ENCODE results near the gene TYW5.
"Not testable (repeated sequence)": the region's sequence is repeated elsewhere in the genome, so short reads cannot be mapped to it uniquely, and the experiment has no call there.

TYW5 gene

GRCh38 chr2:199912553-199913114, 42.7 kb downstream of the TYW5 start:
- not testable (repeated sequence) for DNase-seq

- peak in 1 of 2 donors; percentile 3 for DNase-seq
These were observed 43.5 kb downstream of the TYW5 start for GRCh38 chr2:199911877-199912161.

GRCh38 chr2:199911052-199911876, 44.0 kb downstream of the TYW5 start, which contains the start of gene C2orf69:
C2orf69 (plus strand) TSS chr2:199911293; CDS start chr2:199911439, 146 bp downstream.
- peak; percentile 92 to 93 for DNase-seq

- no peak for DNase-seq
These were observed 44.8 kb downstream of the TYW5 start for GRCh38 chr2:199910338-199911051.

- DNase-seq, result no peak
These were observed 48.1 kb downstream of the TYW5 start for GRCh38 chr2:199907008-199907714.

- DNase-seq, result no peak
These were observed 52.2 kb downstream of the TYW5 start for GRCh38 chr2:199903111-199903510.

GRCh38 chr2:199902486-199903110, 52.7 kb downstream of the TYW5 start:
- DNase-seq, result no peak

- DNase-seq, result no peak
These were observed 53.3 kb downstream of the TYW5 start for GRCh38 chr2:199901942-199902341.

- DNase-seq, result no peak
These were observed 58.7 kb downstream of the TYW5 start for GRCh38 chr2:199896617-199897016.

- DNase-seq, result no peak
These were observed 59.9 kb downstream of the TYW5 start for GRCh38 chr2:199895406-199895805.

GRCh38 chr2:199883474-199884212, 71.6 kb downstream of the TYW5 start:
- no peak for DNase-seq

GRCh38 chr2:199882667-199883066, 72.6 kb downstream of the TYW5 start:
- DNase-seq, result no peak

All from CD4-positive, alpha-beta T cell treated with Interleukin-1 beta for 1 hour (primary cell).